ENCODE results near the gene ZC3H14. TPM values are rescaled to one million over a fixed set of nuclear protein-coding genes. Genes with fewer than 3 reads are reported as not detected.

ZC3H14 gene
- total RNA-seq, 1 experiment from 2014 or later = 90.6 TPM

DNA sequence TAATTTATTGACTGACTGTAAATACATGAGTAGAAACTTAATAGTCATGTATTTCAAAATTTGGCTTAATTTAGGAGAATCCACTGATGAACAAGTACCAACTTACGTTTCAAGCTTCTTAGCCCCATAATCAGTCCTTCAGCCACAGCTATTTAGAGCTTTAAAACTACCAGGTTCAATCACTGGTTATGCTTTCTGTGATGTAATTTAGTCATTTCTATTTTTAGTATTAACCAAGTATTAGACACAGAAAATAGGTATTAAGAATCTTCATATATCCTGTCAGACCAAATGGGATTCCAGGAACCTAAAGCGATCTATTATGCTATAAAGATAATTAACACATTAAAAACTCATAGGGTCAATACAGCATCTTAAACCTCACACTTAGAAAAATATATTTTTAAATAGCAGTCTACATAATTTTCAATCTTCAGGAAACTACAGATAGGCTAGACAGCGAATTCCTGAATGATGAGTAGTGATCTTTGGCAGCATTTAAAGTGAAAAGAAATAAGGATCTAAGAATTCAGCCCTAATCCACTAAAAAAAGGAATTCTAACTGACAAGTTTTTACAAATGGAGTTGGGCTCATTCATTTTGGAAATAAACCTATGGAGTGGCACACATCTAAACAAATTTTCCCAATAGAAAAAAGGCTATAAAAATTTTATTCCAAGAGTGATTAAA, 51.5 kb downstream of the ZC3H14 start:
- Histone ChIP-seq H2BK20ac (ENCODE audit: low read depth, low read length, poor library complexity, severe bottlenecking) (no peak overlapping the region), H2BK12ac (ENCODE audit: insufficient read length, low read depth, low read length) (no peak overlapping the region), H2AK5ac (ENCODE audit: insufficient read length, low read length) (no peak overlapping the region), H3K18ac (ENCODE audit: insufficient read length, low read depth, low read length) (no peak overlapping the region), H3K23ac (ENCODE audit: insufficient read length, low read depth, low read length) (no peak overlapping the region), H2AFZ (ENCODE audit: low read length) (no peak overlapping the region), H3T11ph (ENCODE audit: low read length) (no peak overlapping the region), H4K8ac (replicated peaks; ENCODE audit: insufficient read length, low read depth, low read length) (no peak overlapping the region), H4K20me1 (ENCODE audit: control insufficient read depth, insufficient read depth, insufficient read length) (no peaks in the 10 kb centered on the region), H4K5ac (ENCODE audit: insufficient read length, low read depth, low read length) (no peak overlapping the region), H3K9ac (ENCODE audit: extremely low read depth, insufficient read length, low read length) (no peak overlapping the region), H3K56ac (ENCODE audit: insufficient read length, low read depth, low read length) (no peak overlapping the region), H3K4me2 (ENCODE audit: insufficient read depth, insufficient read length, low read length) (no peak overlapping the region), H3K4ac (ENCODE audit: low read depth, low read length) (no peak overlapping the region), H2BK120ac (ENCODE audit: low read depth, low read length, poor library complexity, severe bottlenecking) (no peak overlapping the region), H4K91ac (ENCODE audit: insufficient read length, low read depth, low read length) (no peak overlapping the region), H3K79me2 (ENCODE audit: insufficient read depth, low read length) (no peaks in the 10 kb centered on the region), H3K14ac (ENCODE audit: insufficient read depth, low read length) (no peak overlapping the region), H3K27ac (ENCODE audit: insufficient read length, low read depth, low read length) (no peak overlapping the region), H3K4me1 (ENCODE audit: insufficient read depth, low read length) (no peaks in the 10 kb centered on the region; the same call in none of the 2 replicates), H2BK15ac (ENCODE audit: low read depth, low read length) (no peak overlapping the region), H3K27me3 (ENCODE audit: insufficient read depth, low read length) (no peaks in the 10 kb centered on the region), H3K23me2 (ENCODE audit: insufficient read length, low read depth, low read length, poor library complexity, severe bottlenecking) (no peaks in the 10 kb centered on the region), H3K9me3 (ENCODE audit: control insufficient read depth, low read depth, low read length) (no peaks in the 10 kb centered on the region), H3K79me1 (ENCODE audit: insufficient read depth, low read depth, low read length, poor library complexity, severe bottlenecking) (no peaks in the 10 kb centered on the region), H2BK5ac (ENCODE audit: insufficient read length, low read length) (no peak overlapping the region)
- H3K27me3 Mint-ChIP-seq (ENCODE audit: low read depth) = no peaks in the 10 kb centered on the region; the same call in 1 of the 2 replicates
- no peaks in the 10 kb centered on the region for H3K9me3 Mint-ChIP-seq
- H3K27ac Mint-ChIP-seq = no peak overlapping the region
- no peak overlapping the region for H3K4me3 Mint-ChIP-seq
- TF ChIP-seq CTCF (conservative IDR thresholded peaks at IDR 0.05) = no peak
- H3K36me3 Mint-ChIP-seq (ENCODE audit: insufficient read depth in 1 of 3, low read depth in 3 of 3) = peaks cover 21 to 46% (median 42%) of the 10 kb centered on the region in 3 experiments; a peak in 6 of 7 replicates
- DNase-seq = no peak
- H3K4me1 Mint-ChIP-seq = peaks cover 14 to 18% of the 10 kb centered on the region in 2 experiments
- no CpG with 5 or more reads among the region's 3 CpGs for WGBS (ENCODE audit: extremely low coverage, insufficient read length, low lambda C conversion rate)
